ENCODE measurements around the gene MEGF6. TPM values are rescaled to one million over a fixed set of nuclear protein-coding genes. Genes with fewer than 3 reads are reported as not detected.

Gene MEGF6
- total RNA-seq, 1 experiment from 2014 or later = 32.4 TPM

GRCh38 chr1:3551290-3551678 lies 60.0 kb downstream of the MEGF6 start:
- Mint-ChIP-seq H3K36me3 (ENCODE audit: insufficient read depth, unreplicated experiment) (no peaks in the 10 kb centered on the region), H3K27ac (ENCODE audit: unreplicated experiment) (no peak overlapping the region), H3K4me3 (ENCODE audit: low read depth, unreplicated experiment) (no peak overlapping the region), H3K27me3 (ENCODE audit: unreplicated experiment) (no peaks in the 10 kb centered on the region), H3K9me3 (ENCODE audit: low read depth, unreplicated experiment) (no peaks in the 10 kb centered on the region), H3K4me1 (ENCODE audit: low read depth, unreplicated experiment) (no peaks in the 10 kb centered on the region)
- BruUV-seq (replicated peaks) = no TSS peak
- DNase-seq = no peak
- TF ChIP-seq CTCF (IDR thresholded peaks at IDR 0.05; ENCODE audit: unreplicated experiment) = no peak
- intact Hi-C loops (cut with micrococcal nuclease; ENCODE audit: unreplicated experiment) = no loop called here
- CTCF ChIA-PET = no interaction called here

DNA sequence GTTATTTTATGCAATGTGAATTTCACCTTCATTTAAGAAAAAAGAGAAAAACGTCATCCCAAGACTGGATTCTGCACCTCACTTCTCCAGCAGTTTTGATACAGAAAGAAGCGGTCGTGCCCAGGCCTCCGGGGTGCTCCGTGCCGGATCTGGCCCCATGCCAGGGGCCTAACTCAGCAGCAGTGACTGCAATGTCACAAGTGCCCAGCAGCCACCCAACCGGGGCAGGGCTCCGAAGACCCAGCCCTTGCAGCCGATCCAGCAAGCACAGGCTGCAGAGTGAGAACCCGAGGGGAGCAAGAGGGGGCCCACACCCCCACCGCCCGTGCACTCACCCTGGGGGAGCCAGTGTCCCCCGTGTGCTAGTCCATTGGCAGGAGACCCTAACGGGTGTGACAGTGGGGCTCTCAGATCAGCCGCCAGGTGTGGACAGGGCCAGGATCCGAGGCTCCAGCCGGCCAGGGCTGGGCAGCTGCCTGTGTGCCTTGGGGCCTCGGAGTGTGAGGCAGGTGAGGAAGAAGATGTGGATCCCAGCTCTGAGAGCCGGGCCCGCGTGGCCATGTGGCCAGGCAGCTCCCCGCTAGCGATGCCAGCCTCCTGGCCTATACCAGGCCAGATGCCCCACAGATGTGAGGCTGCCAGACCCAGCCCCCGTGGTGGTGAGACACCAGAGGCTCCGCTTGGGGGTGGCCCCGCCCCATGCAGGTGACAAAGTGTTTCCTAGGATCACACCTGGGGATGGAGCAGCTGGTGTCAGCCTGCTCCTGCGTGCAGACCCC lies 60.6 kb downstream of the MEGF6 start:
- no peak for DNase-seq
- Mint-ChIP-seq H3K4me1 (ENCODE audit: low read depth, unreplicated experiment) (no peaks in the 10 kb centered on the region), H3K9me3 (ENCODE audit: low read depth, unreplicated experiment) (no peaks in the 10 kb centered on the region), H3K36me3 (ENCODE audit: insufficient read depth, unreplicated experiment) (no peaks in the 10 kb centered on the region), H3K27ac (ENCODE audit: unreplicated experiment) (no peak overlapping the region), H3K27me3 (ENCODE audit: unreplicated experiment) (no peaks in the 10 kb centered on the region), H3K4me3 (ENCODE audit: low read depth, unreplicated experiment) (no peak overlapping the region)
- no peak for TF ChIP-seq CTCF (IDR thresholded peaks at IDR 0.05; ENCODE audit: unreplicated experiment)
- CTCF ChIA-PET = no interaction called here
- intact Hi-C loops (cut with micrococcal nuclease; ENCODE audit: unreplicated experiment) = no loop called here
- no TSS peak for BruUV-seq (replicated peaks)

DNA sequence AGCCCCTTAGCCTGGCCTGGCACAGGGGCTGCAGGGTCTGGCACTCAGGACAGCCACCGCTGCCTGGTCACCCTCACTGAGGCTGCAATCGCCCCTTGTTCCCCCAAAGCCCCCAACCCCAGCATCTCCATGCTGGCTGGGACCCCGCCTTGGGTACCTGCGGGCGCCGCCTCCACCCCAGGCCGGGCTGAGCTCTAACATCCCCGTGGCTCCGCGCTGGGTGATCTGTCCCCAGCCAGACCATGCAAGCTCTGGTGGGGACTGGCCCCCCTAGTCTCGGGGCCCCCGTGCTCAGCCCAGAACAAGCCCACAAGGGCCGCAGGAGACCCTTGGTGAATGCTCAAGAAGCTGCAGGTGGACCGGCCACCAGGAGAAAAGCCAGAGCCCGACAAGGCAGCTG lies 62.4 kb downstream of the MEGF6 start:
- intact Hi-C loops (cut with micrococcal nuclease; ENCODE audit: unreplicated experiment) = no loop called here
- Mint-ChIP-seq H3K4me3 (ENCODE audit: low read depth, unreplicated experiment) (no peak overlapping the region), H3K27me3 (ENCODE audit: unreplicated experiment) (no peaks in the 10 kb centered on the region), H3K9me3 (ENCODE audit: low read depth, unreplicated experiment) (no peaks in the 10 kb centered on the region), H3K4me1 (ENCODE audit: low read depth, unreplicated experiment) (no peaks in the 10 kb centered on the region), H3K27ac (ENCODE audit: unreplicated experiment) (no peak overlapping the region), H3K36me3 (ENCODE audit: insufficient read depth, unreplicated experiment) (no peaks in the 10 kb centered on the region)
- TF ChIP-seq CTCF (IDR thresholded peaks at IDR 0.05; ENCODE audit: unreplicated experiment) = no peak
- CTCF ChIA-PET = no interaction called here
- BruUV-seq (replicated peaks) = no TSS peak
- no peak for DNase-seq

- Mint-ChIP-seq H3K27me3 (ENCODE audit: unreplicated experiment) (no peaks in the 10 kb centered on the region), H3K36me3 (ENCODE audit: insufficient read depth, unreplicated experiment) (no peaks in the 10 kb centered on the region), H3K27ac (ENCODE audit: unreplicated experiment) (no peak overlapping the region), H3K4me1 (ENCODE audit: low read depth, unreplicated experiment) (no peaks in the 10 kb centered on the region), H3K9me3 (ENCODE audit: low read depth, unreplicated experiment) (no peaks in the 10 kb centered on the region), H3K4me3 (ENCODE audit: low read depth, unreplicated experiment) (no peak overlapping the region)
- CTCF ChIA-PET = no interaction called here
- intact Hi-C loops (cut with micrococcal nuclease; ENCODE audit: unreplicated experiment) = no loop called here
- DNase-seq = no peak
- no TSS peak for BruUV-seq (replicated peaks)
- TF ChIP-seq CTCF (IDR thresholded peaks at IDR 0.05; ENCODE audit: unreplicated experiment) = no peak
Measured at GRCh38 chr1:3548156-3548893, 63.0 kb downstream of the MEGF6 start.

Measured in Calu3 (cell line).